CD4-positive, alpha-beta T cell treated with Interferon alpha-2 for 1 hour (primary cell): Measurements from ENCODE around the gene VWC2L.

Experiments used
- DNase-seq, 2 donors: peaks; one replicate each; pipeline ENCODE4 v3.0.0-alpha.2; 2020 to 2022

Gene VWC2L

GRCh38 chr2:214601852-214602633 is 191.2 kb downstream of the VWC2L start:
- no peak for DNase-seq

- no peak for DNase-seq
Observed at GRCh38 chr2:214604861-214605260, 194.0 kb downstream of the VWC2L start.

- no peak for DNase-seq
Observed at GRCh38 chr2:214607051-214607450, 196.2 kb downstream of the VWC2L start.

GRCh38 chr2:214611015-214611414 is 200.2 kb downstream of the VWC2L start:
- no peak for DNase-seq

DNA sequence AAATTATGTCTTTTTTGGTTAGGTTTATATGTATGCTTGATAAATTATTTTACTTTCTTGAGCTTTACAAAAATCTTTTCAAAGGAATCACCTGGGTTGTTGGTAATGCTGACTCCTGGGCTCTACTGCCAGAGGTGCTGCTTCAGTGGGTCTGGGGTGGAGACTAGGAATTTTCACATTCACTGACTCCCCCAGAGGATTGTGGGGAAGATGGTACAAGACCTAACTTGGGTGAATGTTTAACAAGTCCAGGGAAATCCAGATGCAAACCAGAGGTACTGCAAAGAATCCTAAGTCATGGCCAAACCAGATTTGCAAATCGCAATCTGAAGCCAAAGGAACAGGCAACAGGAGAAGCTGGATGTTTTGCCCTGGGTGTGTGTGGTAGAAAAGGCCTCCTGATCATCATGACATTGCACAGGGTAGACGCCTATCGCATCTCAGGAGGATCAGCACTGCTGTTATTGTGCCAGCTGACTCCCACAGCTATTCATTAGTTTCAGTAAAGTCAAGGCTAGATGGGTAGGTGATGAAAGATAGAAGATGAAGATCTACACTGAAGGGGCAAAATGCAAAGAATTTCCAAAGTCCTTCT is 213.4 kb downstream of the VWC2L start:
- no peak for DNase-seq

DNA sequence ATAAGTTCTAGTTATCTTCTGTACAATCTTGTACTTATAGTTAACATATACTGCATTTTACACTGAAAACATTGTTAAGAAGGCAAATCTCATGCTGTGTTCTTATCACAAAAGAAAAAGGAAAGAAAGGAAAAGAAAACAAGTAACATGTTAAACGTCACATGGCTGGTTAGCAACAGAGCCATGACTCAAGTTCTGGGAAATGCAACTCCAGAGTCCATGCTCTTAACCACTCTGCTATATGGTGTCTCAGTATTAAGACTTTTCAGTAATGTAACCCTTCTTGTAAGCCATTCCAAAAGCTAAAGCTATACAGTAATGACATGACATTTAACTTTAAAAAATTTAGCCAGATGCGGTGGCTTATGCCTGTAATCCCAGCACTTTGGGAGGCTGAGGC is 217.2 kb downstream of the VWC2L start:
- DNase-seq = no peak
